ENCODE measurements around the gene RANBP6. TPM values are rescaled to one million over a fixed set of nuclear protein-coding genes. Genes with fewer than 3 reads are reported as not detected.
"Not testable (repeated sequence)": the region's sequence is repeated elsewhere in the genome, so short reads cannot be mapped to it uniquely, and the experiment has no call there.

RANBP6 gene
- 40.7 and 42.6 TPM in 2 replicates for total RNA-seq

DNA sequence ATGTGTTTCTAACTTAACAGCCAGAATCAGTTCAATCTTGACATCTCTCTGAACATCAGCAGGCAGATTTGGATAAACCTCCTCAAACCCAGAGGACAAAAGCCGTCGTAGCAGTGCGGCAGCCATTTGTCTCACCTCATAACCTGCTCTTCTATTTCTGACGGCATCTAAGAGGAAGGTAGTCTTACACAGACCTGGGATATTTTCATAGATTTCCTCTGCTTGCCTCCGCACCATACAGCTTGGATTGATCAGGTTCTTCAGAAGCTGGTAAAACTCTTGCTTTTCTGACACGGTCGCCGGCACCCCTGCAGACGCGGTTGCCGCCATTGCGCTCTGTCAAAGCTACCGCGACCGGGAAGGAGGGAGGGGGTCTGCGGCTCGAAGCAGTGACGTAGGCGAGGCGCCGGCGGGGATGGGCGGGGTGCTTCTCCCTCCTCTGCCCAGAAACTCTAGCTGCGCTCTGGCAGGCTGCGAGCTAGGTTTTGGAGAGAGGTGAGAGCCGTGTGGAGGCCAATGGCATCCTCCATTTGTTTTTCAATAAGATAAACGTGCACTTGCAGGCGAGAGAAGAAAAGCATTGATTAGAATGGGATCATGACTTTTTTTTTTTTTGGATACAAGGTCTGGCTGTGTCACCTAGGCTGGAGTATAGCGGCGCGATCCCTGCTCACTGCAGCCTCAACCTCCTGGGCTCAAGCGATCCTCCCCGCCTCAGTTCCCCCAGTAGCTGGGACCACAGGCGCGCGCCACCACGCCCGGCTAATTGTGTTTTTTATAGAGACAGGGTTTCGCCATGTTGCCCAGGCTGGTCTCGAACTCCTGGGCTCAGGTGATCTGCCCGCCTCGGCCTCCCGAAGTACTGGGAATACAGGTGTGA lies at the start of gene RANBP6:
Gene RANBP6 (minus strand): TSS at position 347 of the 880 bp plus-strand sequence. CDS start 17 bp downstream, at position 330.
- peak; percentile 92 for DNase-seq

- not testable (repeated sequence) for DNase-seq
These were observed 47.7 kb upstream of the RANBP6 start for GRCh38 chr9:6063146-6063545.

GRCh38 chr9:6055666-6056065 lies 40.2 kb upstream of the RANBP6 start:
- no peak for DNase-seq

DNA sequence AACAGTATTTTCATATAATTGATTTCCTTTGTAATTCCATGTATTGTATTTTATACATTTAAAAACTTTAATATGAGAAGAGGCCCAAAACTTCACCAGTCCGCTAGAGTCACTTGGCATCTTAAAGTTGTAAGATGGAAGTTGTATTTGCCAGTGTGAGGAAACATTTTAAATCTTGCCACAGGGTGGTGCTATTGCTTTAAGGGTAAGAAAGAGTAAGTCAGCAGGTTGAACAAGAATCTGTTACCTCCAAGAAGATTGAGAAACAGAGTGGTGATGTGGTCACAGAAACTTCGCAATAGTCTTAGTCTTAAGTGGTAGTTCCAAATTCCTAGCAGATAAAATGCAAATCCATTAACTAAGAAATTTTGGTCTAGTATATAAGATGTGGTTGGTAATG lies 39.8 kb upstream of the RANBP6 start:
- peak; percentile 94 for DNase-seq

DNA sequence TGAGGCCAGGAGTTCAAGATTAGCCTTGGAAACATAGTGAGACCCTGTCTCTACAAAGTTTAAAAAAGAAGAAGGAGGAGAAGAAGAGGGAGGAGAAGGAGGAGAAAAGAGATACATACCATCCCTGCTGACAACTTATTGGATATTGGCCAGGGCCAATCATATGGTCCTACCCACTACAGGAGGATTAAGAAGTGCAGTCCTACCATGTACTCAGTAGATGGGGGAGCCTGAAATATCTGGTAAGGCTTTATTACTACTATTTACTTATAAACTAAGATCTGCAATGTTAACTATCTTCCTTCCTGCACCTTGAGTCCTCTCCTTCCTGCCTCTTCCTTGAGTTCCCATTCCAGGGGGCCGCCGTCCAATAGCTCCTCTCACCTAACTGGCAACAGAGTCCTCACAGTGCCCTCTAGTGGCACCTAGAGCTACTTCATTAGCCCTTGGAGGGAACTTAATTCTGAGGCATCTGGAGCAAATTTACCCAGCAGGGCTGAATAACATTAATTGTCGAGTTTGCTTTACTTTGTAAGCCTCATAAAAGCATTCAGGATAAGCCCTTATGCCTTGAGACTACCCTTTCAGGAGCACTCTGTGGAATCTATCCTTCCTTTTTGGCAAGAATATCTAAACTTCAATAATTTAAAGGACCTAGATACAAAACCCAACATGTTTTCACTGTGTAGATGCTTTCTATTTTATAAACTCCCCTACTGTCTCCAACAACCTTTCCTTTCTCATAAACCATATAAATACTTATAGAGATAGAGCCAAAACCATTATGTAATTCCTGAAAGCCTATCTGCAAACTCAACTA lies 39.1 kb upstream of the RANBP6 start:
- DNase-seq: peak; percentile 88

- DNase-seq: no peak
These were observed 37.0 kb upstream of the RANBP6 start for GRCh38 chr9:6052293-6052919.

DNA sequence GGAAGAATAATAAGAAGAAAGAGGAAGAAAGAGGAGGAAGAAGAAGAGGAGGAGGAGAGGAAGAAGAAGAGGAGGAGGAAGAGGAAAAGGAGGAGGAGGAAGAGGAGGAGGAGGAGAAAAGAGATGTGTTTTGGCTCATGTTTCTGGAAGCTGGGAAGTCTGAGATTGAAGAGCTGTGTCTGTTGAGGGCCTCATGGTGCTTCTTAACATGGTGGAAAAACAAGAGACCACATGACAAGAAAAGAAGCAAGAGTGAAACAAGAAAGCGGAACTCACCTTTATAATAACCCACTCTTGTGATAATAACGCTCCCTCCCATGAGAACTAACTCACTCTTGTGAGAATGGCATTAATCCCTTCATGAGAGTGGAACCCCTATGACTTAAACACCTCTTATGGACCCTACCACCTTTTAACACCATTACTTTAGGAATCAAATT lies 36.1 kb upstream of the RANBP6 start:
- DNase-seq: no peak

- DNase-seq: peak; percentile 54
These were observed 34.4 kb upstream of the RANBP6 start for GRCh38 chr9:6049798-6050197.

GRCh38 chr9:6048039-6048438 lies 32.6 kb upstream of the RANBP6 start:
- DNase-seq: no peak

DNA sequence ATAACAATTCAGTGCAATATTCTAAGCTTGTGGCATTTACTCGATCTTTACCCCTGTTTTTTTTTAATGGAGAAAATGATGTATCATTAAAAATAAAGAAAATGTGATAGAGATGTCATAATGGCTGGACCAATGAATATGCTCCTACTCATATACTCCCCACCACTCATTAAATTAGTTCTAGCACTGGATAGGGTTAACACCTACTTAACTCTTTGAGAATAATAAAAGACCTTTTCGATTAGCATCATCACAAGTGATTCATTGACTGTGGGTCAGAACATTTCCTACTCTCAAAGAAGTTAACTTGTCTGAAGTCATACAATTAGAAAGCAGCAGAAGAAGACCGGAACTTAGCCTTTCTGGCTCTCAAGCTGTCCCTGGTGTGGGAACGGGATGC lies 31.6 kb upstream of the RANBP6 start:
- no peak for DNase-seq

GRCh38 chr9:6045364-6045763 lies 29.9 kb upstream of the RANBP6 start:
- DNase-seq: no peak

DNA sequence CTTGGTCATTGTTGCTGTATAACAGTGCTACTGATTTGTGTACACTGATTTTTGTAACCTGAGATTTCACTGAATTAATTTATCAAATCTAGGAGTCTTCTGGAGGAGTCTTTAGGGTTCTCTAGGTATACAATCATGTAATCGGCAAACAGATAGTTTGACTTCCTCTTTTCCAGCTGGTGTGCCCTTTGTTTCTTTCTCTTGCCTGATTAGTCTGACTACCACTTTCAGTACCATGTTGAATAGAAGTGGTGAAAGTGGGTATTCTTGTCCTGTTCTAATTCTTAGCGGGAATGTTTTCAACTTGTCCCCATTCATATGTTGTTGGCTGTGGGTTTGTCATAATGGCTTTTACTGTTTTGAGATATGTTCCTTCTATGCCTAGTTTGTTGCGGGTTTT lies 24.7 kb upstream of the RANBP6 start:
- no peak for DNase-seq

- DNase-seq: no peak
These were observed 21.0 kb upstream of the RANBP6 start for GRCh38 chr9:6036391-6036790.

DNA sequence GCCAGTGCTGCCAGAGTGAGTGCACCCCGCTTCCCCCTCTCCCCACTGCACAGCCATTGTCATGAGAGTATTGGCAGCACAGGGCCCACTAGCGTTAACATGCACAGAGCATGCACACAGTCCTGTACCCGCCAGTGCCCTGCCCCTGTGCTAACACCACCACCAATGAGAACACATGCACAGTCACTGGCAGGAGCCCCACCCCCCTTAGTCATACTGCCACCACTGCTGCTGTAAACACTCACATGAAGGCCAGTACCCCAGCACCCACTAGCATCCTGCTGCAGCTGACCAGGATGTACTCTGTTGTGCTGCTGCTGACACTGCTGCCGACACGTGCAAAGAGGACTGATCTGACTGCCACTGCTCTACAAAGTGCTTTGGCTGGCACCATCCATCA lies 19.5 kb upstream of the RANBP6 start:
- DNase-seq: no peak

- no peak for DNase-seq
These were observed 14.3 kb upstream of the RANBP6 start for GRCh38 chr9:6029604-6030274.

- DNase-seq: peak; percentile 22
These were observed 8.7 kb upstream of the RANBP6 start for GRCh38 chr9:6024035-6024554.

DNA sequence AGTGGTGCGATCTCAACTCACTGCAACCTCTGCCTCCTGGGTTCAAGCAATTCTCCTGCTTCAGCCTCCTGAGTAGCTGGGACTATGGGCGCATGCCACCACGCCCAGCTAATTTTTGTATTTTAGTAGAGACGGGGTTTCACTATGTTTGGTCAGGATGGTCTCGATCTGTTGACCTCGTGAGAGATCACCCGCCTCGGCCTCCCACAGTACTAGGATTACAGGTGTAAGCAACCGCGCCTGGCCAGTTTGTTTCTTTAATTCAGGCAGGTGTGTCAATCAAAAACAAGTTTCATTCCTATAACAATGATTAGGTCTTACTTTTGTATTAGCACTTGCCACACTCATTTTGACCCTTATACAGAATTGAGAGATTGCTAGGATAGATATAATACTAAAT lies 1.6 kb upstream of the RANBP6 start:
- not testable (repeated sequence) for DNase-seq

- DNase-seq: peak; percentile 86
These were observed 654 bp downstream of the RANBP6 start for GRCh38 chr9:6014670-6015270.

DNA sequence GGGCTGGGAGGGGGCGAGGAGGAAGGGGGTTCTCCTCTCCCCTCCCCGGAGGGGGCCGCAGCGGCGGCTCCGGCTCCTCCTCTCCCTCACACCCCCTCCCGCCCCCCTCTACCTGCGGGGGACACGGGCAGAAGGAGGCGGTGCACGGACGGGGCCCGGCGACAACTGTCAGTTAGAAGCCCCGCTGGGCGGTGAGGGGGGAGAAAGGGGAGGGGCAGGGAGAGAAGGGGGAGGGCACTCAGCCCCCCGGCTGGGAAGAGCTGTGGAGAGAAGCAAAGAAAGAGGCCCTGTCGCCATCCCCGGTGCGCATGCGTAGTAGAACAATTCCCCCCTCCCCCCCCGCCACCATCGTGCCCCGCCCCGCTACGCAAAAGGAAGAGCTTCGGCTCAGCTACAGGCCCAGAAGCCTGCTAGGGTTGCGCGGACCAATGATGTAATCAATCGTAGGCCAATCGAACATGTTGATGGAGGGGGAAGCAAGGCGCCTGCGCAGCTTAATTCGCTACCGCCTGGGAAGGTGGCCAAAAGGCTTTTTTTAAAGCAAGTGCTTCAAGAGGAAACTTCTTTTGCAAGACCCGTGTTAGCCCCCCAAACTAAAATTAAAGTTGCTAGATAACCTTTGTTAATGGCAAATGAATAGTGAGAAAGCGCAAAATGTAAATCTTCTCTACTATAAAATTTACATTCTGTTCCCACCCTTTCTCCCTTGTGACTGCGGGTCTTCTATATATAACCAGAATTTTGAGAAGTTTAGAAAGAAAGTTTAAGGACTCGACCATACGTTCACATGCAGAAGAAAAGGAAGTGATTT lies 7.0 kb downstream of the RANBP6 start:
- peak; percentile 99 for DNase-seq

- peak; percentile 75 for DNase-seq
These were observed 7.7 kb downstream of the RANBP6 start for GRCh38 chr9:6007770-6008168.

All from dermis blood vessel endothelial cell (primary cell).